ENCODE data around the gene RPS24. TPM values are rescaled to one million over a fixed set of nuclear protein-coding genes. Genes with fewer than 3 reads are reported as not detected.

RPS24 gene
- polyA plus RNA-seq, 1 donor (not counting 4 experiments of a cell fraction or from before 2014, with no cell fraction given), result 5,180 TPM

- H3K36me3 ChIP-seq (ENCODE audit: control insufficient read depth in 2 of 2, extremely low read depth in 1 of 2, insufficient read depth in 2 of 2, low read length in 2 of 2), result peaks cover 25 to 27% of the 10 kb centered on the region in 2 experiments
These were observed 24.0 kb upstream of the RPS24 start for GRCh38 chr10:78009662-78010061.

GRCh38 chr10:78010278-78010677 lies 23.4 kb upstream of the RPS24 start:
- TF ChIP-seq EZH2 (IDR thresholded peaks at IDR 0.05; ENCODE audit: low read length), result no peak
- TF ChIP-seq CTCF (optimal IDR thresholded peaks at IDR 0.05 in 1 of 3, IDR thresholded peaks at IDR 0.05 in 1 of 3, conservative IDR thresholded peaks at IDR 0.05 in 1 of 3; ENCODE audit: extremely low read depth in 1 of 3, insufficient read depth in 2 of 3, low read length in 3 of 3), result no peak
- Histone ChIP-seq H3K36me3 (ENCODE audit: control insufficient read depth in 2 of 2, extremely low read depth in 1 of 2, insufficient read depth in 2 of 2, low read length in 2 of 2) (peaks cover 24 to 27% of the 10 kb centered on the region in 2 experiments), H3K27me3 (ENCODE audit: control insufficient read depth, extremely low read depth, insufficient read depth, low read length) (no peaks in the 10 kb centered on the region), H3K4me1 (ENCODE audit: control insufficient read depth, extremely low read depth, insufficient read depth, low read length) (no peaks in the 10 kb centered on the region), H3K4me3 (ENCODE audit: control insufficient read depth in 2 of 3, extremely low read depth in 1 of 3, insufficient read depth in 2 of 3, low read depth in 1 of 3, low read length in 3 of 3) (no peak overlapping the region), H3K9ac (ENCODE audit: control insufficient read depth, extremely low read depth, insufficient read depth, low read length) (no peak overlapping the region), H4K20me1 (ENCODE audit: control insufficient read depth, extremely low read depth, insufficient read depth, low read length) (no peaks in the 10 kb centered on the region), H2AFZ (ENCODE audit: control insufficient read depth, low read length) (no peak overlapping the region), H3K27ac (ENCODE audit: control insufficient read depth, insufficient read depth, low read length) (no peak overlapping the region), H3K9me3 (ENCODE audit: control insufficient read depth, low read depth, low read length) (no peaks in the 10 kb centered on the region), H3K79me2 (ENCODE audit: control insufficient read depth, insufficient read depth, low read length) (no peaks in the 10 kb centered on the region), H3K9me1 (ENCODE audit: control insufficient read depth, extremely low read depth, insufficient read depth, low read length) (no peaks in the 10 kb centered on the region), H3K4me2 (ENCODE audit: control insufficient read depth, extremely low read depth, insufficient read depth, low read depth, low read length) (no peak overlapping the region)
- DNase-seq (ENCODE audit: low read depth, low spot score) (no peak), FAIRE-seq (no peak)
- dilution Hi-C loops (cut with MboI; ENCODE audit: extremely low pct_ligation_motif_present, low sequenced_read_pairs), result no loop called here

More at GRCh38 chr10:78009662-78010061, 24.0 kb upstream of the RPS24 start:
- dilution Hi-C loops (cut with MboI; ENCODE audit: extremely low pct_ligation_motif_present, low sequenced_read_pairs), result no loop called here
- no peaks in the 10 kb centered on the region for H3K9me1 ChIP-seq (ENCODE audit: control insufficient read depth, extremely low read depth, insufficient read depth, low read length)
- no peaks in the 10 kb centered on the region for H3K79me2 ChIP-seq (ENCODE audit: control insufficient read depth, insufficient read depth, low read length)
- H2AFZ ChIP-seq (ENCODE audit: control insufficient read depth, low read length), result no peak overlapping the region
- H3K9me3 ChIP-seq (ENCODE audit: control insufficient read depth, low read depth, low read length), result no peaks in the 10 kb centered on the region
- FAIRE-seq (no peak), DNase-seq (ENCODE audit: low read depth, low spot score) (no peak)
- no peak for TF ChIP-seq CTCF (optimal IDR thresholded peaks at IDR 0.05 in 1 of 3, IDR thresholded peaks at IDR 0.05 in 1 of 3, conservative IDR thresholded peaks at IDR 0.05 in 1 of 3; ENCODE audit: extremely low read depth in 1 of 3, insufficient read depth in 2 of 3, low read length in 3 of 3)
- TF ChIP-seq EZH2 (IDR thresholded peaks at IDR 0.05; ENCODE audit: low read length), result no peak
- no peaks in the 10 kb centered on the region for H3K4me1 ChIP-seq (ENCODE audit: control insufficient read depth, extremely low read depth, insufficient read depth, low read length)
- no peaks in the 10 kb centered on the region for H4K20me1 ChIP-seq (ENCODE audit: control insufficient read depth, extremely low read depth, insufficient read depth, low read length)
- H3K4me3 ChIP-seq (ENCODE audit: control insufficient read depth in 2 of 3, extremely low read depth in 1 of 3, insufficient read depth in 2 of 3, low read depth in 1 of 3, low read length in 3 of 3), result no peak overlapping the region
- no peaks in the 10 kb centered on the region for H3K27me3 ChIP-seq (ENCODE audit: control insufficient read depth, extremely low read depth, insufficient read depth, low read length)
- H3K27ac ChIP-seq (ENCODE audit: control insufficient read depth, insufficient read depth, low read length), result no peak overlapping the region
- no peak overlapping the region for H3K4me2 ChIP-seq (ENCODE audit: control insufficient read depth, extremely low read depth, insufficient read depth, low read depth, low read length)
- no peak overlapping the region for H3K9ac ChIP-seq (ENCODE audit: control insufficient read depth, extremely low read depth, insufficient read depth, low read length)

Data from keratinocyte (primary cell).